Measurements from ENCODE around the gene NTM. TPM values are rescaled to one million over a fixed set of nuclear protein-coding genes. Genes with fewer than 3 reads are reported as not detected.

Gene NTM
- total RNA-seq, 4 donors from 2014 or later, result 0.21 to 3.2 (median 0.84) TPM

DNA sequence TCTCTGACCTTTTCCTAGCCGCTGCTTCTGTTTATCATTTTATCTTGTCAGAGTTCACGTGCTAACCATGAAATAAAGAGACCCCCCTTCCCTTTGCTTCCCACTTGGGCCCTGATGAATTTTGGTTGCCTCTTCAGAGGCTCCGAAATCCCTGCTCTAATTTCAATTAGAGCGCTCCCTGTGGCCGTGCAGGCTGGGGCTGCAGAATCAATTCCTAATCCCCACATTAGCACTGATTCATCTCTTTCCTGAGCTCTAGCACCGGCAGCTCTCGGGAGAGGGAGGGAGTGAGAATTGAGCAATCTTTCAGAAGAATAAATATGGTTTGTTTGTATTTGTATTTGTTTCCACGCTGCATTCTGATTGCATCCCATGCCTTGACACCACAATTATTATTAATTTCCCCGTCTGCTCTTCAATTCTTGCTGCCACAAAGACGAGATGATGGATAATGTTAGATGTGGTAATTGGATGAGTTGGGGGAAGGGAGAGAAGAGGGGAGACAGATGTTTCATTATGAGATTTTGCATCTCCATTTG lies 76.9 kb downstream of the NTM start:
- intact Hi-C loops (cut with DNase I), result no loop called here
- no peak for DNase-seq
- no peak overlapping the region for H3K27ac ChIP-seq
- H3K27me3 ChIP-seq, result peaks cover 0 to 8% (median 0%) of the 10 kb centered on the region in 4 donors
- 47 to 61% methylated on average over 9 of the region's 10 CpGs for WGBS, 2 donors
- no peaks in the 10 kb centered on the region for H3K4me1 ChIP-seq
- no peaks in the 10 kb centered on the region for H3K36me3 ChIP-seq
- TF ChIP-seq, protein P1, sequence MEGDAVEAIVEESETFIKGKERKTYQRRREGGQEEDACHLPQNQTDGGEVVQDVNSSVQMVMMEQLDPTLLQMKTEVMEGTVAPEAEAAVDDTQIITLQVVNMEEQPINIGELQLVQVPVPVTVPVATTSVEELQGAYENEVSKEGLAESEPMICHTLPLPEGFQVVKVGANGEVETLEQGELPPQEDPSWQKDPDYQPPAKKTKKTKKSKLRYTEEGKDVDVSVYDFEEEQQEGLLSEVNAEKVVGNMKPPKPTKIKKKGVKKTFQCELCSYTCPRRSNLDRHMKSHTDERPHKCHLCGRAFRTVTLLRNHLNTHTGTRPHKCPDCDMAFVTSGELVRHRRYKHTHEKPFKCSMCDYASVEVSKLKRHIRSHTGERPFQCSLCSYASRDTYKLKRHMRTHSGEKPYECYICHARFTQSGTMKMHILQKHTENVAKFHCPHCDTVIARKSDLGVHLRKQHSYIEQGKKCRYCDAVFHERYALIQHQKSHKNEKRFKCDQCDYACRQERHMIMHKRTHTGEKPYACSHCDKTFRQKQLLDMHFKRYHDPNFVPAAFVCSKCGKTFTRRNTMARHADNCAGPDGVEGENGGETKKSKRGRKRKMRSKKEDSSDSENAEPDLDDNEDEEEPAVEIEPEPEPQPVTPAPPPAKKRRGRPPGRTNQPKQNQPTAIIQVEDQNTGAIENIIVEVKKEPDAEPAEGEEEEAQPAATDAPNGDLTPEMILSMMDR (IDR thresholded peaks at IDR 0.05), result no peak
- no peak for TF ChIP-seq POLR2A (IDR thresholded peaks at IDR 0.05)
- H3K4me3 ChIP-seq, result no peak overlapping the region
- H3K9me3 ChIP-seq, result no peaks in the 10 kb centered on the region

DNA sequence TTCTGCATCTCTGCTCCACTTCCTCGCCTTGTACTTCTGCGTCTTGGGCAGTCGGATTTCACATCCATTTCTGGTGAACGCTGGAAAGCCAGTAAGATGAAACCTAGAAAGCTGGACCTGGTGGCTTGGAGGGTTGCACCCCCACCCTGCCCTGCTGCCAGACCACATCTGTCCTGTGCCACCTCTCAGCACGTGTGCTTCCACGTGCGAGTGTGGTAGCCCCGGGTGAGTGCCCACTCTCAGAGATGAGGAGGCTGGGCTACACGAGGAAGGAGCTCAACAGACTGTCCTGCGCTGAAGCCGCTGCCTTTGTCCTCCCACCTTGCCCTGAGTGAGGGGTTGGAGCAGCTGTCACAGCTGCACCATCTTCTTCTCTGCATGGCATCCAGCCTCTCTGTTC lies 77.5 kb downstream of the NTM start:
- WGBS, 2 donors, result 79 to 93% methylated on average over 5 to 8 of the region's 11 CpGs
- Histone ChIP-seq H3K9me3 (no peaks in the 10 kb centered on the region), H3K4me1 (no peaks in the 10 kb centered on the region), H3K27ac (no peak overlapping the region), H3K36me3 (no peaks in the 10 kb centered on the region), H3K4me3 (no peak overlapping the region), H3K27me3 (peaks cover 0 to 14% (median 0%) of the 10 kb centered on the region in 4 donors)
- intact Hi-C loops (cut with DNase I), result no loop called here
- DNase-seq, result no peak
- no peak for TF ChIP-seq POLR2A (IDR thresholded peaks at IDR 0.05)
- TF ChIP-seq, protein P1 (IDR thresholded peaks at IDR 0.05), result no peak

DNA sequence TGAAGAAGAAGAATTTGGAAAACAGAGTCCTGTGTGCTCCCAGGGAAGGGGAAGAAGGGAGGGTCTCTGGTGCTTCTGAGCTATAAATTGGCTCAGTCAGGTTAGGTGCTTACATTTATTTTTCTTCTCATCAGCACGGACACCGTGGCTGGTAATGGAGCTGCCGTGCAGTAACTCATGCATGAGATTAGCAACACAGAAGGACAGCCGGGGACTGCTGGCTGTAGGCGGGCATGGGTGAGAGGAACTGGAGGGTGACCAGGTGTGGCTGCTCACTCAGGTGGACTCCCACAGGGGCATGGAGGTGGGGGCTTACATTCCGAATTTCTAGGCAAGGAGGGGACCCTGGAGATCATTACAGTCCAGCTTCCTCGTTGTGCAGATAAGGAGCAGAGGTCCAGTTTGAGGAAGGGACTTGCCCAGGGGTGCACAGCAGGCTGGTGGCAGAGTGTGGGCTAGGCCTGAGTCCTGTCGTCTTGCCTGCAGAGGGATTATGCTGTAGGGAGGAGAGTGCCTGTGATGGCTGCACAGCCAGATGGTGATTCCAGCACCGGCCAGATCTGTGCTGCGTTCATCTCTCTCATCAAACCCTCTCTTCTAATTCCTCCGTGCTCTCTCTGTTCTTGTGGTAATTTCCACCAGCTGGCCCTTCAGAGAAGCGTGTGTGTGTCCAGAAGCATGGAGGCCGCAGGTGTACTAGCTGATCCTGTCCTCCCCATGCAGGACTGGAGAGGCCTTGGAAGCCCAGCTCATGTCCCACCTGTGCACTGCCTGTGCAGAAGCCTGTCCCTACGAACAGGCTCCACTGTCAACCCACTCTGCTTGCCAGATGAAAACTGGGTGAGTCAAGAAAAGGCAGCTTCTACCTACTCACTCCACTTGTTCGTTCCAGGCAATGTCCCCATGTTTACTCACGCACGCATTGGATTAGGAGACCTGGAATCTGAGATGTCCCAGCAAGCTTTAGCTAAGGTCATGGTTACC lies 78.9 kb downstream of the NTM start:
- Histone ChIP-seq H3K27ac (no peak overlapping the region), H3K27me3 (peaks cover 0 to 26% (median 0%) of the 10 kb centered on the region in 4 donors), H3K36me3 (no peaks in the 10 kb centered on the region), H3K4me3 (no peak overlapping the region), H3K9me3 (no peaks in the 10 kb centered on the region), H3K4me1 (no peaks in the 10 kb centered on the region)
- intact Hi-C loops (cut with DNase I), result no loop called here
- 68 to 76% methylated on average over 15 to 16 of the region's 17 CpGs for WGBS, 2 donors
- TF ChIP-seq, protein P1 (IDR thresholded peaks at IDR 0.05), result no peak
- no peak for DNase-seq

DNA sequence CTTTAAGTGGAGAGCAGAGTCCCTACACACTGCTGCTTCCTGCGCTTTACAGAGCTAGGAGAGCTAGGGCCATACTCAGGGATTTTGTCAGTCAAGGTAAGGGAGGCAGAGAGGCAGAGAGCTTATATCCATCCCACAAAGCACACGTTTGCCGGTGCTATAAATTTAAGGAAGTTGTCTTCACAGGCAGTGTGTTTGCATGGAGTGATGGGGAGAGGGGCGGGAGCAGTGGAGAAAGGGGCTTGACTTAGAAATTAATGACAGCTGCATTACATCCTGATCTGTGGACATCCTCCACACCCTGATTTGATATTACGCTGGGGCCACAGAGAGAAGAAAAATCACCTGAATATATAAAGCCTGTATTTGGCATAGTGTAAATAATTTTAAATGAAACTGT lies 84.1 kb downstream of the NTM start:
- Histone ChIP-seq H3K4me1 (no peaks in the 10 kb centered on the region), H3K4me3 (no peak overlapping the region), H3K27ac (no peak overlapping the region), H3K9me3 (no peaks in the 10 kb centered on the region), H3K27me3 (peaks cover 0 to 27% (median 0%) of the 10 kb centered on the region in 4 donors), H3K36me3 (no peaks in the 10 kb centered on the region)
- TF ChIP-seq, protein P1 (IDR thresholded peaks at IDR 0.05), result no peak
- no peak for TF ChIP-seq POLR2A (IDR thresholded peaks at IDR 0.05)
- WGBS, 2 donors, result 33 to 47% methylated on average over 4 of the region's 5 CpGs
- intact Hi-C loops (cut with DNase I), result no loop called here
- no peak for DNase-seq

DNA sequence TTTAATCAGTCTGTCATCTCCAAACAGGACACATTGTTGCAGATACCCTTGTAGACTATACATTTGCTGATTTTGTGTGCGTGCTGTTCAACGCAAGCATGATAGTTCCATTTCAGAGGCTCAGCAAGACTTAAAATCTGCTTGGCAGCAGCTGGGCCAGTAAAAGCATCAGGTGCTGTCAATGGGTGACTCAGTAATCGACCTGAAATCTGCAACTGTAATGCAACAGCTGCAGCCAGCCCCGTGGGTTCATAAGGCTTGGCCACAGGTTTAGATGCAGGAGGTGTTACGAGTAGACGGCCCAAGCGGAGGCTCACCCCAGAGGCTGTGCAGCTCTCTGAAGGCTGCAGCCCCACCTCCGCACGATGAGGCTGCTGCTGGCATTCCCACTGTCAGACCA lies 84.6 kb downstream of the NTM start:
- no peak for DNase-seq
- H3K27ac ChIP-seq, result no peak overlapping the region
- intact Hi-C loops (cut with DNase I), result no loop called here
- no peaks in the 10 kb centered on the region for H3K9me3 ChIP-seq
- no peaks in the 10 kb centered on the region for H3K36me3 ChIP-seq
- peaks cover 0 to 27% (median 0%) of the 10 kb centered on the region in 4 donors for H3K27me3 ChIP-seq
- H3K4me1 ChIP-seq, result no peaks in the 10 kb centered on the region
- H3K4me3 ChIP-seq, result no peak overlapping the region
- WGBS, 2 donors, result 70 to 92% methylated on average over 5 to 7 of the region's 9 CpGs
- TF ChIP-seq, protein P1 (IDR thresholded peaks at IDR 0.05), result no peak
- no peak for TF ChIP-seq POLR2A (IDR thresholded peaks at IDR 0.05)

Data from esophagus squamous epithelium (tissue), 5 donors.